GM21360 (cell line): ENCODE measurements around the gene FMC1.

Experiments
- ATAC-seq: cut with Tn5 transposase; IDR thresholded peaks from one replicate; pipeline ENCODE4 v1.9.1; 2021; ENCODE audit warnings: mild to moderate bottlenecking, moderate library complexity; ENCODE audit not compliant: unreplicated experiment

FMC1 gene

DNA sequence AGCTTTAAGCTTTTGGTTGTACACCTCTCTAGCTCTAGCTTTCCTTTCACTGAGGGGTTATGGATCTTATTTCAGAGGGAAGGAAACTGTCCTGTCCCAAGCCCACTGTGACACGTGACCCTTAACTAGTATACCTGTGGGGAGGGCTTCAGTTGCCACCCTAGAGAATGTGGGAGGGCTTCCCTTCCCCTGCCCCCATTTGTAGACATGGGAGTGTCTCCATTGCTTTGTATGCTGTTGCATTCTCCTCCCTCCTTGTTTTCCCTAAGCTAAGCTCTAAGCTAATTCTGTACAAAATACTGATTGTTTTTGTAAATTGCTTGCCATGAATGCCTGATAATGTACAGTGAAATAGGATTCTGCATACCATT, 29.8 kb downstream of the FMC1 start:
- no peak for ATAC-seq

GRCh38 chr7:139374246-139374645, 33.1 kb downstream of the FMC1 start:
- ATAC-seq, result no peak

GRCh38 chr7:139382439-139382838, 41.3 kb downstream of the FMC1 start:
- ATAC-seq, result no peak

- ATAC-seq, result no peak
Observed at GRCh38 chr7:139384611-139385010, 43.5 kb downstream of the FMC1 start.

- no peak for ATAC-seq
Observed at GRCh38 chr7:139387594-139387993, 46.5 kb downstream of the FMC1 start.

- ATAC-seq, result no peak
Observed at GRCh38 chr7:139389091-139389490, 48.0 kb downstream of the FMC1 start.

DNA sequence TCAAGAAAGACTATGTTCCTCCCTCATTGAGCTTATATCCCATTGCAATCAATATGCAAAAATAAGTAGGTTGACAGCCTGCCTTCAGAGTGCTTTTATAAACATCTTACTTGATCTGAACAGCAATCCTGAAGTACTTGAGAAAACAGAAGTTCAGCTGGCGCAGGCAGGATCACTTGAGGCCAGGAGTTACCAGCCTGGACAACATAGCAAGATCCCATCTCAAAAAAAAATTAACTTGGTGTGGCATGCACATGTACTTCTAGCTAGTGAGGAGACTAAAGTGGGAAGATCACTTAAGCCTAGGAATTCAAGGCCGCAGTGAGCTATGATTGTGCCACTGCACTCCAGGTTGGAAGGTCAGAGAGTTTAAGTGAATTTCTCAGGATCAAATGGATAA, 48.6 kb downstream of the FMC1 start:
- ATAC-seq, result no peak

GRCh38 chr7:139393621-139394211, 52.6 kb downstream of the FMC1 start:
- ATAC-seq, result no peak

- ATAC-seq, result no peak
Observed at GRCh38 chr7:139394540-139394939, 53.4 kb downstream of the FMC1 start.
